Spleen (tissue), 7 donors: ENCODE data around the gene ZNF23.

ENCODE experiments used
- CTCF ChIP-seq, 11 experiments: fragments of 200-600 bp in 7 of 11; fragments of 450-650 bp in 4 of 11; sonication (generic) in 4 of 11; IDR thresholded peaks in 8 of 11; conservative IDR thresholded peaks in 3 of 11; 1 replicate in 7 of 11; 2 replicates in 4 of 11; pipeline versions ENCODE4 v1.4.0 to v1.8.0; 2016 to 2021; ENCODE audit warnings: antibody characterized with exemption in 11 of 11, inconsistent platforms in 4 of 11, mild to moderate bottlenecking in 1 of 11
- POLR2A ChIP-seq, 3 donors: fragments of 450-650 bp; IDR thresholded peaks; one replicate each; pipeline ENCODE4 v1.5.1; 2017; ENCODE audit warnings: antibody characterized with exemption in 3 of 3, mild to moderate bottlenecking in 1 of 3
- POLR2AphosphoS5 ChIP-seq, 3 donors: sonication (generic); formaldehyde crosslinking; IDR thresholded peaks; one replicate each; pipeline ENCODE4 v1.5.1; 2017; ENCODE audit warnings: antibody characterized with exemption in 3 of 3
- donor health status: DM: no; HTN: no; CAD: no; lungs with moderate emphysema.
- donor health status: DM: no; HTN: no; CAD: no.
- donor health status: DM: no; HTN: no; CAD: no.

DNA sequence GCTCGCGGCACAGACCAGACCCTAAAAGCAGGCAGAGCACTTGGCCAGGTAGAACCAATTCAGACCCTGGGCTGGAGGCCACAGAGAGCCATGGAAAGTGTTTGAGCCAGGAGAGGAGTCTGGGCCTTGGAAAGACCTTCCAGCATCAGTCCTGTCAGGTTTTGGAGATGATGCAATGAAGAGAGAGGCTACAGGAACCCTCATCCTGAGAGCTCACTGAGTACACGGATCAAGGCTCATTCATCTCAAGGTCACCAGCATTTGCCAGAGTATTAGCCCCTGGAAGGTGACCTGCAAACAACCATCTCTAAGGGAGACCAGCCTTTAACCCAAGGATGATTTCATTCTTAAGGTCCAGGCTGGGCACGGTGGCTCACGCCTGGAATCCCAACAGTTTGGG is 48.0 kb downstream of the ZNF23 start:
- TF ChIP-seq CTCF (IDR thresholded peaks at IDR 0.05 in 8 of 11, conservative IDR thresholded peaks at IDR 0.05 in 3 of 11) (no peak), POLR2AphosphoS5 (IDR thresholded peaks at IDR 0.05) (no peak), POLR2A (IDR thresholded peaks at IDR 0.05) (no peak)
